Measurements from ENCODE around the gene GPC6. TPM values are rescaled to one million over a fixed set of nuclear protein-coding genes. Genes with fewer than 3 reads are reported as not detected.
A peak's percentile ranks its signal among the peaks of the same experiment; 100 is the strongest.

The GPC6 gene
- polyA plus RNA-seq (2013, experiment 1 of 2), result 18.8 TPM
- 20.0 TPM for polyA plus RNA-seq (2013, experiment 2 of 2)

- Histone ChIP-seq H2AK5ac (ENCODE audit: low read depth, low read length) (peak within 1 kb of the TSS; percentile 14), H3K23ac (ENCODE audit: low read depth, low read length, poor library complexity) (peak within 1 kb of the TSS; percentile 94), H3K9me3 (replicated peaks in 1 of 2; ENCODE audit: control insufficient read depth in 2 of 2, insufficient read depth in 1 of 2, low read depth in 1 of 2, low read length in 2 of 2) (no peaks in the 10 kb centered on the region), H3K4me3 (ENCODE audit: low read length in 2 of 2) (peak within 1 kb of the TSS; percentile 86 to 98), H4K8ac (ENCODE audit: low read depth, low read length) (peak within 1 kb of the TSS; percentile 53), H3K36me3 (replicated peaks in 1 of 2; ENCODE audit: control insufficient read depth in 2 of 2, insufficient read depth in 2 of 2, low read length in 2 of 2) (no peaks in the 10 kb centered on the region), H3K4me2 (ENCODE audit: insufficient read depth, low read length, poor library complexity, severe bottlenecking) (peak within 1 kb of the TSS; percentile 80), H3K79me1 (ENCODE audit: low read depth, low read length) (peaks cover 3% of the 10 kb centered on the region), H3K14ac (ENCODE audit: low read length) (peak within 1 kb of the TSS; percentile 100), H4K91ac (ENCODE audit: low read depth, low read length, poor library complexity) (no peak within 1 kb of the TSS), H2BK5ac (ENCODE audit: low read length) (peak within 1 kb of the TSS; percentile 98), H2AFZ (ENCODE audit: low read length) (peak within 1 kb of the TSS; percentile 96), H2BK120ac (ENCODE audit: low read depth, low read length) (peak within 1 kb of the TSS; percentile 88), H3K18ac (ENCODE audit: low read length) (peak within 1 kb of the TSS; percentile 99), H2BK12ac (ENCODE audit: low read length) (peak within 1 kb of the TSS; percentile 77), H3K9ac (ENCODE audit: low read depth, low read length, poor library complexity) (peak within 1 kb of the TSS; percentile 95), H3K4me1 (ENCODE audit: control insufficient read depth in 2 of 2, insufficient read depth in 1 of 2, low read depth in 1 of 2, low read length in 2 of 2) (peaks cover 8 to 49% of the 10 kb centered on the region in 2 donors), H3K27ac (replicated peaks; ENCODE audit: low read length) (peak within 1 kb of the TSS; percentile 93), H3K27me3 (ENCODE audit: control insufficient read depth in 3 of 3, insufficient read depth in 3 of 3, low read depth in 1 of 3, low read length in 3 of 3) (no peaks in the 10 kb centered on the region), H2BK15ac (ENCODE audit: low read length) (peak within 1 kb of the TSS; percentile 86), H3K4ac (ENCODE audit: low read length) (peak within 1 kb of the TSS; percentile 46)
- peak; percentile 89 for DNase-seq (ENCODE audit: low spot score)
- WGBS, 2 donors (ENCODE audit: extremely low coverage in 2 of 2, insufficient read length in 2 of 2, insufficient replicate concordance in 1 of 2), result no CpG with 5 or more reads among the region's 31 CpGs
These were observed at the start of gene GPC6 for GRCh38 chr13:93226623-93227279. Gene GPC6 (plus strand): TSS chr13:93226807.

GRCh38 chr13:93180356-93180969 lies 46.1 kb upstream of the GPC6 start:
- no peak overlapping the region for H2AK5ac ChIP-seq (ENCODE audit: low read depth, low read length)
- H4K8ac ChIP-seq (ENCODE audit: low read depth, low read length), result no peak overlapping the region
- H3K14ac ChIP-seq (ENCODE audit: low read length), result no peak overlapping the region
- WGBS, 2 donors (ENCODE audit: extremely low coverage in 2 of 2, insufficient read length in 2 of 2, insufficient replicate concordance in 1 of 2), result no CpG with 5 or more reads among the region's 2 CpGs
- no peaks in the 10 kb centered on the region for H3K4me1 ChIP-seq (ENCODE audit: control insufficient read depth in 2 of 2, insufficient read depth in 1 of 2, low read depth in 1 of 2, low read length in 2 of 2)
- no peak overlapping the region for H2AFZ ChIP-seq (ENCODE audit: low read length)
- no peak overlapping the region for H2BK12ac ChIP-seq (ENCODE audit: low read length)
- no peak overlapping the region for H3K9ac ChIP-seq (ENCODE audit: low read depth, low read length, poor library complexity)
- H3K23ac ChIP-seq (ENCODE audit: low read depth, low read length, poor library complexity), result no peak overlapping the region
- H3K4me3 ChIP-seq (ENCODE audit: low read length in 2 of 2), result no peak overlapping the region
- no peak overlapping the region for H4K91ac ChIP-seq (ENCODE audit: low read depth, low read length, poor library complexity)
- no peak overlapping the region for H2BK120ac ChIP-seq (ENCODE audit: low read depth, low read length)
- no peak for DNase-seq (ENCODE audit: low spot score)
- no peaks in the 10 kb centered on the region for H3K36me3 ChIP-seq (replicated peaks in 1 of 2; ENCODE audit: control insufficient read depth in 2 of 2, insufficient read depth in 2 of 2, low read length in 2 of 2)
- no peaks in the 10 kb centered on the region for H3K79me1 ChIP-seq (ENCODE audit: low read depth, low read length)
- no peak overlapping the region for H3K4me2 ChIP-seq (ENCODE audit: insufficient read depth, low read length, poor library complexity, severe bottlenecking)
- no peaks in the 10 kb centered on the region for H3K27me3 ChIP-seq (ENCODE audit: control insufficient read depth in 3 of 3, insufficient read depth in 3 of 3, low read depth in 1 of 3, low read length in 3 of 3)
- no peak overlapping the region for H3K18ac ChIP-seq (ENCODE audit: low read length)
- no peaks in the 10 kb centered on the region for H3K9me3 ChIP-seq (replicated peaks in 1 of 2; ENCODE audit: control insufficient read depth in 2 of 2, insufficient read depth in 1 of 2, low read depth in 1 of 2, low read length in 2 of 2)
- H2BK5ac ChIP-seq (ENCODE audit: low read length), result no peak overlapping the region
- H3K27ac ChIP-seq (replicated peaks; ENCODE audit: low read length), result no peak overlapping the region
- H2BK15ac ChIP-seq (ENCODE audit: low read length), result no peak overlapping the region
- H3K4ac ChIP-seq (ENCODE audit: low read length), result no peak overlapping the region

- no peaks in the 10 kb centered on the region for H3K4me1 ChIP-seq (ENCODE audit: control insufficient read depth in 2 of 2, insufficient read depth in 1 of 2, low read depth in 1 of 2, low read length in 2 of 2)
- no peak overlapping the region for H3K4ac ChIP-seq (ENCODE audit: low read length)
- H3K14ac ChIP-seq (ENCODE audit: low read length), result no peak overlapping the region
- no peaks in the 10 kb centered on the region for H3K9me3 ChIP-seq (replicated peaks in 1 of 2; ENCODE audit: control insufficient read depth in 2 of 2, insufficient read depth in 1 of 2, low read depth in 1 of 2, low read length in 2 of 2)
- no peak overlapping the region for H2BK15ac ChIP-seq (ENCODE audit: low read length)
- no peak overlapping the region for H3K4me2 ChIP-seq (ENCODE audit: insufficient read depth, low read length, poor library complexity, severe bottlenecking)
- H3K36me3 ChIP-seq (replicated peaks in 1 of 2; ENCODE audit: control insufficient read depth in 2 of 2, insufficient read depth in 2 of 2, low read length in 2 of 2), result no peaks in the 10 kb centered on the region
- H2AK5ac ChIP-seq (ENCODE audit: low read depth, low read length), result no peak overlapping the region
- no peak overlapping the region for H3K9ac ChIP-seq (ENCODE audit: low read depth, low read length, poor library complexity)
- H2AFZ ChIP-seq (ENCODE audit: low read length), result no peak overlapping the region
- no peak overlapping the region for H2BK120ac ChIP-seq (ENCODE audit: low read depth, low read length)
- no peak overlapping the region for H3K18ac ChIP-seq (ENCODE audit: low read length)
- WGBS, 2 donors (ENCODE audit: extremely low coverage in 2 of 2, insufficient read length in 2 of 2, insufficient replicate concordance in 1 of 2), result no CpG with 5 or more reads among the region's 3 CpGs
- no peak overlapping the region for H2BK5ac ChIP-seq (ENCODE audit: low read length)
- H4K8ac ChIP-seq (ENCODE audit: low read depth, low read length), result no peak overlapping the region
- H3K23ac ChIP-seq (ENCODE audit: low read depth, low read length, poor library complexity), result no peak overlapping the region
- H2BK12ac ChIP-seq (ENCODE audit: low read length), result no peak overlapping the region
- no peak overlapping the region for H4K91ac ChIP-seq (ENCODE audit: low read depth, low read length, poor library complexity)
- H3K27ac ChIP-seq (replicated peaks; ENCODE audit: low read length), result no peak overlapping the region
- no peak for DNase-seq (ENCODE audit: low spot score)
- H3K4me3 ChIP-seq (ENCODE audit: low read length in 2 of 2), result no peak overlapping the region
- H3K27me3 ChIP-seq (ENCODE audit: control insufficient read depth in 3 of 3, insufficient read depth in 3 of 3, low read depth in 1 of 3, low read length in 3 of 3), result no peaks in the 10 kb centered on the region
- no peaks in the 10 kb centered on the region for H3K79me1 ChIP-seq (ENCODE audit: low read depth, low read length)
These were observed 44.2 kb upstream of the GPC6 start for GRCh38 chr13:93182406-93182805.

GRCh38 chr13:93183302-93183701 lies 43.3 kb upstream of the GPC6 start:
- Histone ChIP-seq H2BK12ac (ENCODE audit: low read length) (no peak overlapping the region), H2BK120ac (ENCODE audit: low read depth, low read length) (no peak overlapping the region), H2BK15ac (ENCODE audit: low read length) (no peak overlapping the region), H3K27ac (replicated peaks; ENCODE audit: low read length) (no peak overlapping the region), H3K23ac (ENCODE audit: low read depth, low read length, poor library complexity) (no peak overlapping the region), H2BK5ac (ENCODE audit: low read length) (no peak overlapping the region), H3K9me3 (replicated peaks in 1 of 2; ENCODE audit: control insufficient read depth in 2 of 2, insufficient read depth in 1 of 2, low read depth in 1 of 2, low read length in 2 of 2) (no peaks in the 10 kb centered on the region), H3K14ac (ENCODE audit: low read length) (no peak overlapping the region), H3K9ac (ENCODE audit: low read depth, low read length, poor library complexity) (no peak overlapping the region), H2AFZ (ENCODE audit: low read length) (no peak overlapping the region), H3K18ac (ENCODE audit: low read length) (no peak overlapping the region), H3K4me3 (ENCODE audit: low read length in 2 of 2) (no peak overlapping the region), H3K4me1 (ENCODE audit: control insufficient read depth in 2 of 2, insufficient read depth in 1 of 2, low read depth in 1 of 2, low read length in 2 of 2) (no peaks in the 10 kb centered on the region), H4K8ac (ENCODE audit: low read depth, low read length) (no peak overlapping the region), H3K27me3 (ENCODE audit: control insufficient read depth in 3 of 3, insufficient read depth in 3 of 3, low read depth in 1 of 3, low read length in 3 of 3) (no peaks in the 10 kb centered on the region), H3K4me2 (ENCODE audit: insufficient read depth, low read length, poor library complexity, severe bottlenecking) (no peak overlapping the region), H3K36me3 (replicated peaks in 1 of 2; ENCODE audit: control insufficient read depth in 2 of 2, insufficient read depth in 2 of 2, low read length in 2 of 2) (no peaks in the 10 kb centered on the region), H3K4ac (ENCODE audit: low read length) (no peak overlapping the region), H3K79me1 (ENCODE audit: low read depth, low read length) (no peaks in the 10 kb centered on the region), H2AK5ac (ENCODE audit: low read depth, low read length) (no peak overlapping the region), H4K91ac (ENCODE audit: low read depth, low read length, poor library complexity) (no peak overlapping the region)
- no peak for DNase-seq (ENCODE audit: low spot score)
- WGBS, 2 donors (ENCODE audit: extremely low coverage in 2 of 2, insufficient read length in 2 of 2, insufficient replicate concordance in 1 of 2), result no CpG with 5 or more reads among the region's 1 CpG

Measured in neuronal stem cell (in vitro differentiated cells).